Tibial nerve (tissue), 3 donors: ENCODE data around the gene CCDC27.

Experiments
- CTCF ChIP-seq, 5 experiments: fragments of 200-600 bp in 3 of 5; fragments of 450-650 bp in 2 of 5; sonication (generic) in 3 of 5; IDR thresholded peaks; one replicate each; pipeline ENCODE4 v1.5.1; 2016 to 2019; ENCODE audit warnings: antibody characterized with exemption in 5 of 5, mild to moderate bottlenecking in 3 of 5, moderate library complexity in 2 of 5
- POLR2A ChIP-seq, 2 donors: fragments of 450-650 bp; IDR thresholded peaks; one replicate each; pipeline ENCODE4 v1.6.1; 2017; ENCODE audit warnings: antibody characterized with exemption in 2 of 2, mild to moderate bottlenecking in 2 of 2, moderate library complexity in 2 of 2

- no peak for TF ChIP-seq POLR2A (IDR thresholded peaks at IDR 0.05)
- TF ChIP-seq CTCF (IDR thresholded peaks at IDR 0.05), result peak in 1 of 5 experiments; percentile 10
These were observed 33.4 kb downstream of the CCDC27 start for GRCh38 chr1:3785456-3786157.
